ENCODE results near the gene OLFML2A. TPM values are rescaled to one million over a fixed set of nuclear protein-coding genes. Genes with fewer than 3 reads are reported as not detected.

Gene OLFML2A
- polyA plus RNA-seq, 1 experiment: 2.5 TPM

DNA sequence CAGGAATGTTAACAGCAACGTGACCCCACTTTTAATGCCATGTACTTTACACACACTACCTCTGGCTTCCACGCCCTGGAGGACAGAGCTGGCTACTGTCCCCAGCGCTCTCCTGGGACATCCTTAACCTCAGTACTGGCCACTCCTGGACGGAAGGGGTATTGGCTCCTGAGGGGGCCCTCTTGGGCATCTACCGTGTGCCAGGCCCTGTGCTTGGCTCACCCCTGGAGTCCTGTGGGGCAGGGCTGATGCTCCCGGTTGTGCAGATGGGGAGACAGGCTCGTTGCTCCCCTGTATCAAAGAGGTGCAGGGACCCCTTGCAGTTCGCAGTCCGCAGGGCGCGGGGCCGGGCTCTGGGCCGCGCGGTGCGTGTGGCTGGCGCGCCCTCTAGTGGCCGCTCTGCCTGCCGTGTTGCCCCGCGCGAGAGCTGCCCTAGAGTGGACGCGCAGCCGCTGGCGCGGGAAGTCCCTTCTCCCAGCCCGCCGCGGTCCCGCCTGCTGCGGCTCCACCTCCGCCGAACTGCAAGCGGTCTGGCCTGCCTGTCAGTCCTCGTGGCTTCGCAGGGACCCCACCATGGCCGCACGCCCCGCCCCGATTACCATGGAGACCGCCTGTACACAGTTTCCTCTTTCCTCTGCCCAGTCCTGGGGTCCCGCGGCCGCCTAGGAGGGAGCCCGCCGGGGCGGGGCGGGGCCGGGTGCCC lies 76.0 kb downstream of the OLFML2A start, which contains the start of gene WDR38:
Gene WDR38 (plus strand): TSS at position 632 of the 703 bp plus-strand sequence. CDS start 72 bp downstream, outside the sequence.
- Histone ChIP-seq H3K36me3 (ENCODE audit: control insufficient read depth, insufficient read depth, low read length) (peaks cover 11% of the 10 kb centered on the region), H3K4me3 (ENCODE audit: low read depth, low read length) (peak within 1 kb of the TSS; percentile 46), H3K27me3 (ENCODE audit: control insufficient read depth, insufficient read depth, low read length) (peaks cover 3% of the 10 kb centered on the region; the same call in 1 of the 2 replicates)
- no peak for DNase-seq (ENCODE audit: low read depth)
- POLR2A ChIA-PET: no interaction called here
- CTCF ChIA-PET: interaction anchor here (0.6 to 36.1 kb wide), 41 partner anchors 10 to 532 kb away, joined by 3 to 1161 read pairs (median 5); partner anchors contain the start of genes ARPC5L, NR6A1, OLFML2A and RPL35
- TF ChIP-seq, protein P1, sequence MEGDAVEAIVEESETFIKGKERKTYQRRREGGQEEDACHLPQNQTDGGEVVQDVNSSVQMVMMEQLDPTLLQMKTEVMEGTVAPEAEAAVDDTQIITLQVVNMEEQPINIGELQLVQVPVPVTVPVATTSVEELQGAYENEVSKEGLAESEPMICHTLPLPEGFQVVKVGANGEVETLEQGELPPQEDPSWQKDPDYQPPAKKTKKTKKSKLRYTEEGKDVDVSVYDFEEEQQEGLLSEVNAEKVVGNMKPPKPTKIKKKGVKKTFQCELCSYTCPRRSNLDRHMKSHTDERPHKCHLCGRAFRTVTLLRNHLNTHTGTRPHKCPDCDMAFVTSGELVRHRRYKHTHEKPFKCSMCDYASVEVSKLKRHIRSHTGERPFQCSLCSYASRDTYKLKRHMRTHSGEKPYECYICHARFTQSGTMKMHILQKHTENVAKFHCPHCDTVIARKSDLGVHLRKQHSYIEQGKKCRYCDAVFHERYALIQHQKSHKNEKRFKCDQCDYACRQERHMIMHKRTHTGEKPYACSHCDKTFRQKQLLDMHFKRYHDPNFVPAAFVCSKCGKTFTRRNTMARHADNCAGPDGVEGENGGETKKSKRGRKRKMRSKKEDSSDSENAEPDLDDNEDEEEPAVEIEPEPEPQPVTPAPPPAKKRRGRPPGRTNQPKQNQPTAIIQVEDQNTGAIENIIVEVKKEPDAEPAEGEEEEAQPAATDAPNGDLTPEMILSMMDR (IDR thresholded peaks at IDR 0.05; ENCODE audit: insufficient read depth, low read depth, low read length): peak; percentile 88

DNA sequence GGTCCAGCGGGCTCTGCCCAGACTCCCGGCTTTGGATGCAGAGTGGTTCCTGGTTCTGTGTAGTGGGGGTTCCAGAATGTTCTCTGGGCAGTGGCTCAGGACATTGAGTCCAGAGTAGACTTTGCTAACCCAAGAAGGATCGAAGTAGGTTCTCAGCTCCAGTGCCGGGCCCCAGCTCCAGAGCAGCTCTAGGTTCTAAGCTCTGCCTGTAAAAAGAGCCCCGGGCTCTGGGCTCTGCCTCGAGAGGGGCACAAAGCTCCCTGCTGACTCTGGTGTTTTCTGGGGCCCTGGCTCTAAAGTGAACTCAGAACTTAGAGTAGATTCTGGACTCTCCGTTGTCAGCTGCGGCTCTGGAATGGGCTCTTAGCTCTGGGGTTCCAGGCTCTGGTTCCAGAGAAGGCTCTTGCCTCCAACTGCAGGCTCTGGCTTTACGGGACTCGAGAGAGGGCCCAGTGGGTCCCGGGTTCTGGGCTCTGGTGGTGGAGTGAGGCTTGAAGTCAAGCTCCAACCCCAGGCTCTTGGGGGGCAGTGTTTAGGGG lies 76.7 kb downstream of the OLFML2A start:
- H3K4me3 ChIP-seq (ENCODE audit: low read depth, low read length): peak overlapping the region; percentile 46
- ChIA-PET POLR2A (no interaction called here), CTCF (interaction anchor here (0.6 to 36.1 kb wide), 28 partner anchors 9 to 531 kb away, joined by 3 to 1161 read pairs (median 7); partner anchors contain the start of genes ARPC5L, NR6A1, OLFML2A and RPL35)
- TF ChIP-seq, protein P1 (IDR thresholded peaks at IDR 0.05; ENCODE audit: insufficient read depth, low read depth, low read length): no peak
- DNase-seq (ENCODE audit: low read depth): no peak
- peaks cover 18% of the 10 kb centered on the region for H3K36me3 ChIP-seq (ENCODE audit: control insufficient read depth, insufficient read depth, low read length)
- peaks cover 3% of the 10 kb centered on the region; the same call in 1 of the 2 replicates for H3K27me3 ChIP-seq (ENCODE audit: control insufficient read depth, insufficient read depth, low read length)

DNA sequence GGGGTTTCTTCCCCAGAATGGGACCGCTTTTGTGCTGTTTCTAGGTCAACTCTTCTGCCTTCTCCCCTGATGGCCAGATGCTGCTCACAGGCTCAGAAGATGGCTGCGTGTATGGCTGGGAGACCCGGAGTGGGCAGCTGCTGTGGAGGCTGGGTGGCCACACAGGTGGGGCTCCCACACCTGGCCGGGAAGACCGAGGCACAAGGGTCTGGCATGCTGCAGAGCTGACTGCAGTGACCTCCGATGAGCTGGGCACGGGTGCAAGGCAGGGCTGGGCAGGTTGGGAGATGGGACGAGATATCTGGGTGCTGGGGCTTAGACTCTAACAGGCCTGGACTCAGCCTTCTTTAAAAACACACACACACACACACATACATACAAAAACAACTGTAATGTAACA lies 77.2 kb downstream of the OLFML2A start:
- DNase-seq (ENCODE audit: low read depth): no peak
- peaks cover 21% of the 10 kb centered on the region for H3K36me3 ChIP-seq (ENCODE audit: control insufficient read depth, insufficient read depth, low read length)
- ChIA-PET CTCF (interaction anchor here (0.9 to 36.1 kb wide), 15 partner anchors 9 to 515 kb away, joined by 3 to 1161 read pairs (median 16); partner anchors contain the start of genes ARPC5L, NR6A1, OLFML2A and RPL35), POLR2A (no interaction called here)
- TF ChIP-seq, protein P1 (IDR thresholded peaks at IDR 0.05; ENCODE audit: insufficient read depth, low read depth, low read length): no peak
- 0 out of 2 replicates have a peak, but pooled peaks cover 2% of the 10 kb centered on the region for H3K27me3 ChIP-seq (ENCODE audit: control insufficient read depth, insufficient read depth, low read length)
- no peak overlapping the region for H3K4me3 ChIP-seq (ENCODE audit: low read depth, low read length)

DNA sequence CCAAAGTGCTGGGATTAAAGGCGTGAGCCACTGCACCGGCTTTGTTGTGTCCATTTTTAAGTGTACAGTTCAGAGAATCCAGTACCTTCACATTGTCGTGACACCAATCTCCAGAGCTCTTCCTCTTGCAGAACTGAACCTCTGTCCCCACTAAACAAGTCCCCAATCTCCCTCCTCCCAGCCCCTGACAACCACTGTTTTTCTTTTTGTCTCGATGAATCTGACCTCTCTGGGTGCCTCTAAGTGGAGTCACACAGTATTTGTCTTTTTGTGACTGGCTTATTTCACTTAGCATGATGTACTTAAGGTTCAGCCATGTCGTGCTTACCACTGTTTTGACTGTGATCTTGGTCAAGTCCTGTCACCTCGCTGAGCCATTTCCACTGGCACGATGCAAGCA lies 77.9 kb downstream of the OLFML2A start:
- ChIA-PET CTCF (interaction anchor here (0.9 to 36.1 kb wide), 5 partner anchors 8 to 79 kb away, joined by 3 to 1161 read pairs (median 50); partner anchors contain the start of genes ARPC5L, NR6A1, OLFML2A and RPL35), POLR2A (no interaction called here)
- Histone ChIP-seq H3K4me3 (ENCODE audit: low read depth, low read length) (no peak overlapping the region), H3K27me3 (ENCODE audit: control insufficient read depth, insufficient read depth, low read length) (0 out of 2 replicates have a peak, but pooled peaks cover 2% of the 10 kb centered on the region), H3K36me3 (ENCODE audit: control insufficient read depth, insufficient read depth, low read length) (peaks cover 26% of the 10 kb centered on the region)
- TF ChIP-seq, protein P1 (IDR thresholded peaks at IDR 0.05; ENCODE audit: insufficient read depth, low read depth, low read length): no peak
- no peak for DNase-seq (ENCODE audit: low read depth)

DNA sequence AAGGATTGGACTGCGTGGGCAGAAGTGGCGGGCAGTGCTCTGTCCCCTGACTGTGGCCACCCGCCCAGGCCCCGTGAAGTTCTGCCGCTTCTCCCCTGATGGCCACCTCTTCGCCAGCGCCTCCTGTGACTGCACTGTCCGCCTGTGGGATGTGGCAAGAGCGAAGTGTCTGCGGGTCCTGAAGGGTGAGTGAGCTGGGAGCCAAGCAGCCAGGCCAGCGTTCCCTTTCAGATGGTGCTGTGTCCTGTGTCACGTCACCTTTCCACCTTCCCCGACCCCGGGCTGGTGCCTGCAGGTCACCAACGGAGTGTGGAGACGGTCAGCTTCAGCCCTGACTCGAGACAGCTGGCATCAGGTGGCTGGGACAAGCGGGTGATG lies 78.6 kb downstream of the OLFML2A start:
- Histone ChIP-seq H3K4me3 (ENCODE audit: low read depth, low read length) (no peak overlapping the region), H3K27me3 (ENCODE audit: control insufficient read depth, insufficient read depth, low read length) (0 out of 2 replicates have a peak, but pooled peaks cover 2% of the 10 kb centered on the region), H3K36me3 (ENCODE audit: control insufficient read depth, insufficient read depth, low read length) (peaks cover 32% of the 10 kb centered on the region)
- ChIA-PET CTCF (interaction anchor here (5.5 to 36.1 kb wide), 3 partner anchors 17 to 79 kb away, joined by 46 to 1161 read pairs (median 236); partner anchors contain the start of genes NR6A1 and OLFML2A), POLR2A (no interaction called here)
- DNase-seq (ENCODE audit: low read depth): no peak
- TF ChIP-seq, protein P1 (IDR thresholded peaks at IDR 0.05; ENCODE audit: insufficient read depth, low read depth, low read length): no peak
